Tibial nerve (tissue), 4 donors: Measurements from ENCODE around the gene CDAN1. TPM values are rescaled to one million over a fixed set of nuclear protein-coding genes. Genes with fewer than 3 reads are reported as not detected.

Experiments used
- DNase-seq, 2 donors: peaks; one replicate each; pipeline ENCODE4 v3.0.0-alpha.2; 2019; ENCODE audit warnings: low spot score in 2 of 2
- H3K27ac ChIP-seq, 4 donors: fragments of 200-600 bp; sonication (generic) in 3 of 4; one replicate each; pipeline ENCODE4 v1.5.1; 2017 to 2019; ENCODE audit warnings: mild to moderate bottlenecking in 1 of 4
- H3K27me3 ChIP-seq, 2 donors: fragments of 200-600 bp; sonication (generic) in 1 of 2; one replicate each; pipeline versions ENCODE4 v1.5.1 to v1.6.0; 2017 to 2019
- H3K36me3 ChIP-seq, 3 donors: fragments of 200-600 bp; sonication (generic); one replicate each; pipeline ENCODE4 v1.5.1; 2018 to 2019
- H3K4me1 ChIP-seq, 4 donors: fragments of 200-600 bp; sonication (generic) in 3 of 4; one replicate each; pipeline ENCODE4 v1.5.1; 2017 to 2019
- H3K4me3 ChIP-seq, 4 donors: fragments of 200-600 bp; sonication (generic) in 3 of 4; one replicate each; pipeline ENCODE4 v1.5.1; 2017 to 2019; ENCODE audit warnings: mild to moderate bottlenecking in 1 of 4, moderate library complexity in 1 of 4
- H3K9me3 ChIP-seq, 4 donors: fragments of 200-600 bp; sonication (generic) in 3 of 4; one replicate each; pipeline ENCODE4 v1.5.1; 2017 to 2019
- EP300 ChIP-seq, 2 donors: sonication (generic); formaldehyde crosslinking; IDR thresholded peaks; one replicate each; pipeline ENCODE4 v1.6.1; 2017; ENCODE audit warnings: antibody characterized with exemption in 2 of 2, mild to moderate bottlenecking in 1 of 2
- POLR2A ChIP-seq, 2 donors: fragments of 450-650 bp; IDR thresholded peaks; one replicate each; pipeline ENCODE4 v1.6.1; 2017; ENCODE audit warnings: antibody characterized with exemption in 2 of 2, mild to moderate bottlenecking in 2 of 2, moderate library complexity in 2 of 2
- WGBS, 2 donors: methylation state at CpG; one replicate each; pipeline ENCODE4 v1.1.5; 2018; 5-methylcytosine and 5-hydroxymethylcytosine counted together
- total RNA-seq, 4 donors: library from RNA; depleted of rRNA; stranded (reverse); fragments of >200 nt; gene quantifications; one replicate each; pipeline ENCODE4 v1.1.0, GENCODE V29; 2016
- TF ChIP-seq, protein P1 (sequence below), 5 experiments: fragments of 200-600 bp in 3 of 5; fragments of 450-650 bp in 2 of 5; sonication (generic) in 3 of 5; IDR thresholded peaks; one replicate each; pipeline ENCODE4 v1.5.1; 2016 to 2019; ENCODE audit warnings: antibody characterized with exemption in 5 of 5, mild to moderate bottlenecking in 3 of 5, moderate library complexity in 2 of 5

The CDAN1 gene
- total RNA-seq, 4 donors from 2014 or later, result 14.0 to 25.5 (median 22.0) TPM

DNA sequence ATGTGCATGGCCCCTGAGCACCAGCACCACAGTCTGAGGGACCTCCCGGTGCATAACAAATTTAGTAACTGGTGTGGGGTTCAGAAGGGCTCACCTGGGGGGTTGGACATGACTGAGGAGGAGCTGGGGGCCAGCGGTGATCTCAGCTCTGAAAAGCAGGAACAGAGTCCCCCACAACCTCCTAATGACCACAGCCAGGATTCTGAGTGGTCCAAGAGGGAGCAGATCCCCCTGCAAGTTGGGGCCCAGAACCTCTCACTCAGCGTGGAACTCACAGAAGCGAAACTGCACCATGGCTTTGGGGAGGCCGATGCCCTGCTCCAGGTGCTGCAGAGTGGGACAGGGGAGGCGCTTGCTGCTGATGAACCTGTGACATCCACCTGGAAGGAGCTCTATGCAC, 43.0 kb downstream of the CDAN1 start:
- Histone ChIP-seq H3K27me3 (no peaks in the 10 kb centered on the region), H3K9me3 (no peaks in the 10 kb centered on the region), H3K4me1 (no peaks in the 10 kb centered on the region), H3K36me3 (peaks cover 0 to 100% (median 0%) of the 10 kb centered on the region in 3 donors), H3K4me3 (no peak overlapping the region), H3K27ac (no peak overlapping the region)
- no peak for DNase-seq
- WGBS, 2 donors, result 90 to 93% methylated on average over 6 of the region's 6 CpGs
- no peak for TF ChIP-seq POLR2A (IDR thresholded peaks at IDR 0.05)
- no peak for TF ChIP-seq EP300 (IDR thresholded peaks at IDR 0.05)
- TF ChIP-seq, protein P1, sequence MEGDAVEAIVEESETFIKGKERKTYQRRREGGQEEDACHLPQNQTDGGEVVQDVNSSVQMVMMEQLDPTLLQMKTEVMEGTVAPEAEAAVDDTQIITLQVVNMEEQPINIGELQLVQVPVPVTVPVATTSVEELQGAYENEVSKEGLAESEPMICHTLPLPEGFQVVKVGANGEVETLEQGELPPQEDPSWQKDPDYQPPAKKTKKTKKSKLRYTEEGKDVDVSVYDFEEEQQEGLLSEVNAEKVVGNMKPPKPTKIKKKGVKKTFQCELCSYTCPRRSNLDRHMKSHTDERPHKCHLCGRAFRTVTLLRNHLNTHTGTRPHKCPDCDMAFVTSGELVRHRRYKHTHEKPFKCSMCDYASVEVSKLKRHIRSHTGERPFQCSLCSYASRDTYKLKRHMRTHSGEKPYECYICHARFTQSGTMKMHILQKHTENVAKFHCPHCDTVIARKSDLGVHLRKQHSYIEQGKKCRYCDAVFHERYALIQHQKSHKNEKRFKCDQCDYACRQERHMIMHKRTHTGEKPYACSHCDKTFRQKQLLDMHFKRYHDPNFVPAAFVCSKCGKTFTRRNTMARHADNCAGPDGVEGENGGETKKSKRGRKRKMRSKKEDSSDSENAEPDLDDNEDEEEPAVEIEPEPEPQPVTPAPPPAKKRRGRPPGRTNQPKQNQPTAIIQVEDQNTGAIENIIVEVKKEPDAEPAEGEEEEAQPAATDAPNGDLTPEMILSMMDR (IDR thresholded peaks at IDR 0.05), result no peak

- no peak for DNase-seq
- no peaks in the 10 kb centered on the region for H3K27me3 ChIP-seq
- TF ChIP-seq POLR2A (IDR thresholded peaks at IDR 0.05) (no peak), EP300 (IDR thresholded peaks at IDR 0.05) (no peak)
- TF ChIP-seq, protein P1 (IDR thresholded peaks at IDR 0.05), result no peak
- no peaks in the 10 kb centered on the region for H3K4me1 ChIP-seq
- H3K27ac ChIP-seq, result no peak overlapping the region
- H3K36me3 ChIP-seq, result peaks cover 0 to 100% (median 0%) of the 10 kb centered on the region in 3 donors
- 97 to 100% methylated on average over 6 of the region's 6 CpGs for WGBS, 2 donors
- no peaks in the 10 kb centered on the region for H3K9me3 ChIP-seq
- H3K4me3 ChIP-seq, result no peak overlapping the region
Measured at GRCh38 chr15:42693496-42693895, 43.4 kb downstream of the CDAN1 start.

GRCh38 chr15:42692997-42693396, 43.9 kb downstream of the CDAN1 start:
- Histone ChIP-seq H3K4me3 (no peak overlapping the region), H3K27ac (no peak overlapping the region), H3K4me1 (no peaks in the 10 kb centered on the region), H3K27me3 (no peaks in the 10 kb centered on the region), H3K9me3 (no peaks in the 10 kb centered on the region), H3K36me3 (peaks cover 0 to 100% (median 0%) of the 10 kb centered on the region in 3 donors)
- no peak for DNase-seq
- 77 to 96% methylated on average over 4 of the region's 4 CpGs for WGBS, 2 donors
- TF ChIP-seq EP300 (IDR thresholded peaks at IDR 0.05) (no peak), POLR2A (IDR thresholded peaks at IDR 0.05) (no peak)
- TF ChIP-seq, protein P1 (IDR thresholded peaks at IDR 0.05), result no peak

GRCh38 chr15:42692536-42692935, 44.4 kb downstream of the CDAN1 start:
- DNase-seq, result no peak
- peaks cover 0 to 100% (median 0%) of the 10 kb centered on the region in 3 donors for H3K36me3 ChIP-seq
- WGBS, 2 donors, result 80 to 92% methylated on average over 1 of the region's 1 CpG

DNA sequence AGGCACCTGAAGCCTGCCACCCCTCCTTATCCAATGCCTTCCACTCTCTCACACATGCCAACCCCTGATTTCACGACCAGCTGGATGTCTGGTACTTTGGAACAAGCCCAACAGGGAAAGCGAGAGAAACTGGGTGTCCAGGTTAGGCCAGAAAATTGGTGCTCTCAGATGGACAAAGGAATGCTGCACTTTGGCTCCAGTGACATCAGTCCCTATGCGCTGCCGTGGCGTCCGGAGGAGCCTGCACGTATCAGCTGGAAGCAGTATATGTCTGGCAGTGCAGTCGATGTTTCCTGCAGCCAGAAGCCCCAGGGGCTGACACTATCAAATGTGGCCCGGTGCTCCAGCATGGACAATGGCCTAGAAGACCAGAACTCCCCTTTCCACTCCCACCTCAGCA, 45.2 kb downstream of the CDAN1 start:
- TF ChIP-seq POLR2A (IDR thresholded peaks at IDR 0.05) (no peak), EP300 (IDR thresholded peaks at IDR 0.05) (no peak)
- TF ChIP-seq, protein P1 (IDR thresholded peaks at IDR 0.05), result no peak
- no peak for DNase-seq
- Histone ChIP-seq H3K9me3 (no peaks in the 10 kb centered on the region), H3K4me3 (no peak overlapping the region), H3K4me1 (no peaks in the 10 kb centered on the region), H3K36me3 (peaks cover 0 to 100% (median under 1%) of the 10 kb centered on the region in 3 donors), H3K27me3 (no peaks in the 10 kb centered on the region), H3K27ac (no peak overlapping the region)
- WGBS, 2 donors, result 91 to 93% methylated on average over 9 of the region's 9 CpGs

More at GRCh38 chr15:42692536-42692935, 44.4 kb downstream of the CDAN1 start:
- H3K4me3 ChIP-seq, result no peak overlapping the region
- no peaks in the 10 kb centered on the region for H3K4me1 ChIP-seq
- TF ChIP-seq, protein P1 (IDR thresholded peaks at IDR 0.05), result no peak
- TF ChIP-seq EP300 (IDR thresholded peaks at IDR 0.05) (no peak), POLR2A (IDR thresholded peaks at IDR 0.05) (no peak)
- no peak overlapping the region for H3K27ac ChIP-seq
- H3K27me3 ChIP-seq, result no peaks in the 10 kb centered on the region
- H3K9me3 ChIP-seq, result no peaks in the 10 kb centered on the region
